Left ventricle myocardium inferior (tissue), 1 donor: ENCODE measurements around the gene ANKRD55. TPM values are rescaled to one million over a fixed set of nuclear protein-coding genes. Genes with fewer than 3 reads are reported as not detected.
A peak's percentile ranks its signal among the peaks of the same experiment; 100 is the strongest.

Experiments
- DNase-seq: peaks from one replicate; pipeline ENCODE4 v3.0.0-alpha.2; 2020
- H3K27ac ChIP-seq: fragments of 200-600 bp; replicated peaks from 2 replicates; pipeline ENCODE4 v1.8.0; 2021
- H3K27me3 ChIP-seq: fragments of 200-600 bp; 2 replicates; pipeline ENCODE4 v1.8.0; 2021; ENCODE audit warnings: low read depth
- H3K36me3 ChIP-seq: fragments of 200-600 bp; 2 replicates; pipeline ENCODE4 v1.8.0; 2021
- H3K4me1 ChIP-seq: fragments of 200-600 bp; 2 replicates; pipeline ENCODE4 v1.8.0; 2021
- H3K4me3 ChIP-seq: fragments of 200-600 bp; 2 replicates; pipeline ENCODE4 v1.8.0; 2021; ENCODE audit warnings: mild to moderate bottlenecking, moderate library complexity
- H3K9me3 ChIP-seq: fragments of 200-600 bp; replicated peaks from 2 replicates; pipeline ENCODE4 v1.8.0; 2021
- intact Hi-C: fragments of 100-400 bp; cut with micrococcal nuclease; formaldehyde crosslinking; loops from one replicate; pipeline ENCODE4 v1.11.0; 2022
- long read RNA-seq: library from polyadenylated mRNA; unstranded; transcript quantifications from one replicate; pipeline ENCODE4 v2.0.0, GENCODE V29; 2021
- total RNA-seq: library from RNA; stranded (reverse); fragmentation: NEBNext Ultra II Directional; extraction: Animal tissue kit (Norgen Biotek cat#: 25700); gene quantifications from one replicate; pipeline ENCODE4 v1.2.1, GENCODE V29; 2021
- TF ChIP-seq, protein P1 (sequence below): fragments of 200-600 bp; IDR thresholded peaks from 2 replicates; pipeline ENCODE4 v1.8.0; 2021; ENCODE audit warnings: antibody characterized with exemption, mild to moderate bottlenecking, borderline replicate concordance
- donor health status: DM: no; HTN: yes; CAD: no; lungs with severe emphysema.

ANKRD55 gene
- total RNA-seq = 0.27 TPM
- long read RNA-seq = 0 reads

DNA sequence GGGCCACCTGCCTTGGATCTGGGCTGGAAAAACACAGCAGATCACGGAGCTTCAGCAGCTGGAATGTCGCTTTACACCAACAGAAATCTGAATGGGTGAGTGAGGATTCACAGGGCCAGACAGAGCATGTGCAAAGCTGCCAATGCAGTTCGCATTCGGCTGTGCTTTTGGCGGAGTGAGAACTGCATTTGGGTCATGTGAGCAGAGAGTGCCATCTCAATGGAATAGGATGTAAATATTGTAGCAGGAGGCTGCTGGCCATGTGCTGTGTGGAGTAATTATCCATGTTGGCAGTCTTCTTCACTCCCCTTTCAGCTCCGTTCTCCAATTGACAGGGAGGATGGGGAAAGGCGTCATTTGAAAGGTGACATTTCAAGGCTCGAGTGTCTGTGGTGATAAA, at the start of gene ANKRD55:
Gene ANKRD55, minus strand, starts transcription at position 101 of the 400 bp plus-strand sequence. CDS start 417 bp downstream, outside the sequence.
- intact Hi-C loops = no loop called here
- Histone ChIP-seq H3K27me3 (peaks cover 7% of the 10 kb centered on the region), H3K4me3 (no peak within 1 kb of the TSS), H3K36me3 (no peaks in the 10 kb centered on the region), H3K4me1 (no peaks in the 10 kb centered on the region), H3K27ac (no peak within 1 kb of the TSS), H3K9me3 (peaks cover 3% of the 10 kb centered on the region)
- TF ChIP-seq, protein P1, sequence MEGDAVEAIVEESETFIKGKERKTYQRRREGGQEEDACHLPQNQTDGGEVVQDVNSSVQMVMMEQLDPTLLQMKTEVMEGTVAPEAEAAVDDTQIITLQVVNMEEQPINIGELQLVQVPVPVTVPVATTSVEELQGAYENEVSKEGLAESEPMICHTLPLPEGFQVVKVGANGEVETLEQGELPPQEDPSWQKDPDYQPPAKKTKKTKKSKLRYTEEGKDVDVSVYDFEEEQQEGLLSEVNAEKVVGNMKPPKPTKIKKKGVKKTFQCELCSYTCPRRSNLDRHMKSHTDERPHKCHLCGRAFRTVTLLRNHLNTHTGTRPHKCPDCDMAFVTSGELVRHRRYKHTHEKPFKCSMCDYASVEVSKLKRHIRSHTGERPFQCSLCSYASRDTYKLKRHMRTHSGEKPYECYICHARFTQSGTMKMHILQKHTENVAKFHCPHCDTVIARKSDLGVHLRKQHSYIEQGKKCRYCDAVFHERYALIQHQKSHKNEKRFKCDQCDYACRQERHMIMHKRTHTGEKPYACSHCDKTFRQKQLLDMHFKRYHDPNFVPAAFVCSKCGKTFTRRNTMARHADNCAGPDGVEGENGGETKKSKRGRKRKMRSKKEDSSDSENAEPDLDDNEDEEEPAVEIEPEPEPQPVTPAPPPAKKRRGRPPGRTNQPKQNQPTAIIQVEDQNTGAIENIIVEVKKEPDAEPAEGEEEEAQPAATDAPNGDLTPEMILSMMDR = no peak
- no peak for DNase-seq

DNA sequence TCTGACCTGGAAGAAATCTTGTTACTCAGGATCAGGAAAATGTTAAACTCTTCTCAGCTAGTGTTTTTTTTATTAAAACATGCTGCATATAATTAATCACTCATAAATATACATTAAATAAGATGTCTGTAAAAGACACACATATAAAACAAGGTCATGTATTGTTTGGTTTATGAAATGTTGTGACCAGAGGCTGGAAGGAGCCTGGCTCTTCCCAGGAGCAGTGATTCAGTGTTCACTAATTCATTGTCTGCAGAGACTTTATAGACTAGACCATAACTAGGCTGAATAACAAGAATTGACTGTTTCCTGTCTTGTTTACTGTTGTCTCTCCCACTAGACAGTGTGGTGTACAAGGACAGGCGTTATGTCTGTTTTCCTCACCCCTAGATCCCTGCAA, 49.1 kb upstream of the ANKRD55 start:
- intact Hi-C loops = no loop called here
- Histone ChIP-seq H3K27me3 (no peaks in the 10 kb centered on the region), H3K36me3 (no peaks in the 10 kb centered on the region), H3K4me3 (no peak overlapping the region), H3K4me1 (peaks cover 22% of the 10 kb centered on the region), H3K9me3 (peaks cover 7% of the 10 kb centered on the region), H3K27ac (no peak overlapping the region)
- DNase-seq = no peak
- TF ChIP-seq, protein P1 = no peak

DNA sequence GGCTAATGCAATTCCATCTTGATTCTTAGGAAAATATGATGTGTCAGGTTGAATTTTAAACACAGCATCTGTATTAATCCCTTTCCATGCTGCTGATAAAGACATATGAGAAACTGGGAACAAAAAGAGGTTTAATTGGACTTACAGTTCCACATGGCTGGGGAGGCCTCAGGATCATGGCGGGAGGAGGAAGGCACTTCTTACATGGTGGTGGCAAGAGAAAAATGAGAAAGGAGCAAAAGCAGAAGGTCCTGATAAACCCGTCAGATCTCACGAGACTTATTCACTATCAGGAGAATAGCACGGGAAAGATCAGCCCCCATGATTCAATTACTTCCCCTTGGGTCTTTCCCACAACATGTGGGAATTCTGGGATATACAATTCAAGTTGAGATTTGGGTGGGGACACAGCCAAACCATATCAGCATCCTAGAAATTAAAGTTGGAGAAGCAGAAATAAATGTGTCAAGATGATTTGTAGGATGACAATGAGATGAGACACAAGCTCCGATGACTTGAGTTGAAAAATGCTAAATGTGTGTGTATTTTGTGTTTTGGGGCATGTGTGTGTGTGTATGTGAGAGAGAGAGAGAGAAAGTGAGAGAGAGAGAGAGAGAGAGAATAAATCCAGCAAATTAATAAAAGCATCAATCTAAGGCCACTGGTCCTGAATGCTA, 48.5 kb upstream of the ANKRD55 start:
- H3K27me3 ChIP-seq = no peaks in the 10 kb centered on the region
- TF ChIP-seq, protein P1 = no peak
- no peak overlapping the region for H3K27ac ChIP-seq
- peaks cover 22% of the 10 kb centered on the region for H3K4me1 ChIP-seq
- no peak overlapping the region for H3K4me3 ChIP-seq
- no peak for DNase-seq
- H3K9me3 ChIP-seq = peaks cover 7% of the 10 kb centered on the region
- H3K36me3 ChIP-seq = no peaks in the 10 kb centered on the region
- intact Hi-C loops = no loop called here

DNA sequence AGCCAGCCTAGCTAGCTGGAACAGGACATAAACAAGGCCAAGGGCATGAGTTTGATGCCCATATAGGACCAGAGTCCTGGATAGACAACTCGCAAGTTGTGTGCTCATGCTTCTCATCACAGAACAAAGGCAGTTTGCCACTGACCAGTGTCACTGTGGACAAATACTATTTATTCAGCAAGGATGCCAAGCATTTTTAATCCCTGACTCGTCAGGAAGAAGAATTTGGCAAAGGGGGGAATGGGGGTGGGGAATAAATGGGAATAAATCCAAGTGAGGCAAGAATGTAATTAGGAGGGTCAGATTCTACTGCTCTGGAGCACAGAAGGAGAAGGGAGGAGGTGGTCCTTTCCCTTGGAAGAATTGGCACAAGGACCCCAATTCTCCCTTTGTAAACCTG, 46.8 kb upstream of the ANKRD55 start:
- intact Hi-C loops = no loop called here
- TF ChIP-seq, protein P1 = no peak
- Histone ChIP-seq H3K9me3 (peaks cover 7% of the 10 kb centered on the region), H3K4me3 (no peak overlapping the region), H3K4me1 (peaks cover 22% of the 10 kb centered on the region), H3K27ac (no peak overlapping the region), H3K36me3 (no peaks in the 10 kb centered on the region), H3K27me3 (no peaks in the 10 kb centered on the region)
- DNase-seq = no peak

DNA sequence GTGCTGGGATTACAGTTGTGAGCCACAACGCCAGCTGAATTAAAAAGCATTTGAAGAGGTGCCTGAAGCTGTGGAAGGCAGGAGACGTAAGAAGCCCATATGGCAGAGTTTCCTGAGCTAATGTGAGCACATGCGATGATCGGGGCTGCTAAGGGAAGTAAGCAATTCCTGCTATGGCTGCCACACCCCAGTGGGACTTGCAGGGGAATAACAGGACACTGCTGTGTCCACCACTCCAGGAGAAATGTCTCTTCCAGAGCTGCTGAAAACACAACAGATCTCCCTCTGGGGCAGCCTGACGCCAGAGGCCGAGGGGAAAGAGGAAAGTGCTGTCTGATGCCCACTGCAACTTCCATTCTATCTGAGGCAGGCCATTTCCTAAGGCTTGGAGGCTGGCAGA, 46.2 kb upstream of the ANKRD55 start:
- TF ChIP-seq, protein P1 = no peak
- Histone ChIP-seq H3K36me3 (no peaks in the 10 kb centered on the region), H3K4me3 (no peak overlapping the region), H3K27ac (peak overlapping the region; percentile 18), H3K4me1 (peaks cover 22% of the 10 kb centered on the region), H3K27me3 (no peaks in the 10 kb centered on the region), H3K9me3 (peaks cover 7% of the 10 kb centered on the region)
- intact Hi-C loops = no loop called here
- no peak for DNase-seq
